ENCODE results near the gene SPN.
"Not testable (repeated sequence)": the region's sequence is repeated elsewhere in the genome, so short reads cannot be mapped to it uniquely, and the experiment has no call there.

DNA sequence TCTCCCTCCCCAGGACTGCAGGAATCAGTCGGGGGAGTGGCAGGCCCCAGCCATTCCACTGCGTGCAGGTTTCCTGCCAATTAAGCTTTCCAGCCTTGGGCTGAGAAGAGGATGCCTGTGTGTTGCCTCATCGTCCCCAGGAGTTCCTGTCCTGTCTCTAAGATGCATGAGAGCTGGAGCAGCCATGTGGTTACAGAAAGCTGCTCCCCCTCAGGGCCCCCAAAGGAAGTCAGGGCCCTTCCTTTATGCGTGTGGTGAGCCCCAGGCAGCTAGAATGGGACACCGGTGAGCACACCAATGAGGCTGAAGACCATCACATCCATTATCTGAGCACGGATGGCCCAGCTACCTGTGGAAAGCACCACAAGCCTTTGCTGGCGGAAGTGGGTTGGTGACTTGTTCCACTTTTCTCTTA, 35.4 kb upstream of the SPN start:
- not testable (repeated sequence) for TF ChIP-seq POLR2AphosphoS5 (IDR thresholded peaks at IDR 0.05; ENCODE audit: low read depth, low read length); SP1 (IDR thresholded peaks at IDR 0.05; ENCODE audit: low read depth); CTCF (IDR thresholded peaks at IDR 0.05 in 2 of 3, conservative IDR thresholded peaks at IDR 0.05 in 1 of 3; ENCODE audit: borderline replicate concordance in 1 of 3, insufficient read depth in 1 of 3, low read depth in 2 of 3, low read length in 2 of 3); EZH2 (IDR thresholded peaks at IDR 0.05); POLR2A (IDR thresholded peaks at IDR 0.05; ENCODE audit: borderline replicate concordance, extremely low read depth, insufficient read depth, insufficient read length); YY1 (IDR thresholded peaks at IDR 0.05; ENCODE audit: extremely low read depth, insufficient replicate concordance, low read depth, low read length); ATF3 (IDR thresholded peaks at IDR 0.05); EZH2phosphoT487 (IDR thresholded peaks at IDR 0.05; ENCODE audit: borderline replicate concordance); MAX (IDR thresholded peaks at IDR 0.05); RAD21 (IDR thresholded peaks at IDR 0.05; ENCODE audit: low read depth); SIN3A (IDR thresholded peaks at IDR 0.05; ENCODE audit: low read depth); ZBTB33 (IDR thresholded peaks at IDR 0.05; ENCODE audit: extremely low read depth, insufficient replicate concordance, low read length)
